Measurements from ENCODE around the gene PLA2G4E.

PLA2G4E gene

DNA sequence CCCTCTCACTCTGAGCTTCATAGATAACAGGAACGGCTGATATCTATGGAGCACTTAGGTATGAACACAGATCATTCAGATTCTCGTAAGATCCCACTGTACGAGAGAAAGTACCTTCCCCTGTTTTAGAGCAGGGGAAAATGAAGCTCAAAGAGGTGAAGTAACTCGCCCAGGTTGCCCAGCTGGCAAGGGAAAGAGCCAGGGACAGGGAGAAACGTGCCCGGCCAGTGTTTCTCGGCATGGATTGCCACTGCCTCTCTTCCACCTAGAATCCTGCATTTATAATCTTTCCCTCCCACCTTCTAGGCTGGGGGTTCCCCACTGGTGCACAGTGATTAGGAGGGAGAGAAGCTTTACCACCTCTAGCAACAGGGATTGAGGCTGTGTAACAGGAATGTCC lies 87.5 kb downstream of the PLA2G4E start:
- ATAC-seq, result no peak

DNA sequence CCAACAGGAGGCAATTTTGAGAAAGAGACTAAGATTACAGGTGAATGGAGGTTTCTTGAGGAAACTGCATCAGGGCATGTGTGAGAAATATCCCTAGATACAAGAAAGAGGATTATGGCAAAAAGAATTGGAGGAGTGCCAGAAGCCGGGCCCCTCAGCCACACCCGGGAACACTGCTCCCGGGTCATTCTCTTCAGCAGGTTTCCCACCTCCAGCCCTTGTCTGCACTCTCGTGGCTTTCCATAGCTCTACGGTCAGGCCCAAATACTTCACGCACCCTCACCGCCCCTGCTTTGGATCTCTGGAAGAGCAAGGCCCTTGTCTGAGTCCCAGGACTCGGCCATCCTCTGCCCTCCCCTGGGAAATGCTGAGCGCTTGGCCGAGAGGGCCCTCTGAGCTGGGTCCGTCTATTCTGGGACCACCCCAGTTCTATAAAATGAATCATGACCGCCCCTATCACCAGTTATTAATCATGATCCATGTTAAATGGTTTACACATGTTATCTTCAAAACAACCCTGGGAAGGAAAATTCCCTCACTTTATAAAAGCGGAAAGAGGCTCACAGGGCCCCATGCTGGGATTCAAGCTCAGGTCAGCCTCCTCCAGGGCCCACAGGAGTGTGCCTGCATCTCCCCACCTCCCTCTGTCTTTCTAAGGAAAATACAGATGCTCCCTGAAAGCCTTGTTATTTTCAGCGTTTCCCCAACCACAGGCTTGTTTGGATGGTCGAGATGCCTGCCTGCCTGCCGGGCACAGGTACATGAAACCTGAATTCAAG lies 88.1 kb downstream of the PLA2G4E start:
- TF ChIP-seq ZFP30 (CRISPR knock-in tag; IDR thresholded peaks at IDR 0.05) (no peak), ZNF565 (CRISPR knock-in tag; conservative IDR thresholded peaks at IDR 0.05; ENCODE audit: low read depth) (no peak), TCF4 (CRISPR knock-in tag; IDR thresholded peaks at IDR 0.05; ENCODE audit: borderline replicate concordance) (no peak), BACH2 (CRISPR knock-in tag; IDR thresholded peaks at IDR 0.05; ENCODE audit: borderline replicate concordance) (no peak), ZNF70 (CRISPR knock-in tag; IDR thresholded peaks at IDR 0.05) (no peak), ZFP3 (CRISPR knock-in tag; IDR thresholded peaks at IDR 0.05) (no peak), TOX (CRISPR knock-in tag; IDR thresholded peaks at IDR 0.05; ENCODE audit: borderline replicate concordance) (no peak), CSDC2 (CRISPR knock-in tag; IDR thresholded peaks at IDR 0.05) (no peak), ISL1 (CRISPR knock-in tag; IDR thresholded peaks at IDR 0.05) (no peak), ZC3H10 (CRISPR knock-in tag; IDR thresholded peaks at IDR 0.05) (no peak)
- TF ChIP-seq, protein P1, sequence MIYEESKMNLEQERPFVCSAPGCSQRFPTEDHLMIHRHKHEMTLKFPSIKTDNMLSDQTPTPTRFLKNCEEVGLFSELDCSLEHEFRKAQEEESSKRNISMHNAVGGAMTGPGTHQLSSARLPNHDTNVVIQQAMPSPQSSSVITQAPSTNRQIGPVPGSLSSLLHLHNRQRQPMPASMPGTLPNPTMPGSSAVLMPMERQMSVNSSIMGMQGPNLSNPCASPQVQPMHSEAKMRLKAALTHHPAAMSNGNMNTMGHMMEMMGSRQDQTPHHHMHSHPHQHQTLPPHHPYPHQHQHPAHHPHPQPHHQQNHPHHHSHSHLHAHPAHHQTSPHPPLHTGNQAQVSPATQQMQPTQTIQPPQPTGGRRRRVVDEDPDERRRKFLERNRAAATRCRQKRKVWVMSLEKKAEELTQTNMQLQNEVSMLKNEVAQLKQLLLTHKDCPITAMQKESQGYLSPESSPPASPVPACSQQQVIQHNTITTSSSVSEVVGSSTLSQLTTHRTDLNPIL (CRISPR knock-in tag; IDR thresholded peaks at IDR 0.05; ENCODE audit: low read depth), result no peak
- TF ChIP-seq, protein P2, sequence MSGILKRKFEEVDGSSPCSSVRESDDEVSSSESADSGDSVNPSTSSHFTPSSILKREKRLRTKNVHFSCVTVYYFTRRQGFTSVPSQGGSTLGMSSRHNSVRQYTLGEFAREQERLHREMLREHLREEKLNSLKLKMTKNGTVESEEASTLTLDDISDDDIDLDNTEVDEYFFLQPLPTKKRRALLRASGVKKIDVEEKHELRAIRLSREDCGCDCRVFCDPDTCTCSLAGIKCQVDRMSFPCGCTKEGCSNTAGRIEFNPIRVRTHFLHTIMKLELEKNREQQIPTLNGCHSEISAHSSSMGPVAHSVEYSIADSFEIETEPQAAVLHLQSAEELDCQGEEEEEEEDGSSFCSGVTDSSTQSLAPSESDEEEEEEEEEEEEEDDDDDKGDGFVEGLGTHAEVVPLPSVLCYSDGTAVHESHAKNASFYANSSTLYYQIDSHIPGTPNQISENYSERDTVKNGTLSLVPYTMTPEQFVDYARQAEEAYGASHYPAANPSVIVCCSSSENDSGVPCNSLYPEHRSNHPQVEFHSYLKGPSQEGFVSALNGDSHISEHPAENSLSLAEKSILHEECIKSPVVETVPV (CRISPR knock-in tag; IDR thresholded peaks at IDR 0.05), result no peak

More for the DNA sequence above, 87.5 kb downstream of the PLA2G4E start:
- TF ChIP-seq OSR1 (CRISPR knock-in tag; IDR thresholded peaks at IDR 0.05) (no peak), ZC3H10 (CRISPR knock-in tag; IDR thresholded peaks at IDR 0.05) (no peak), ISL1 (CRISPR knock-in tag; IDR thresholded peaks at IDR 0.05) (no peak), SNAI2 (CRISPR knock-in tag; IDR thresholded peaks at IDR 0.05) (no peak), RARB (CRISPR knock-in tag; IDR thresholded peaks at IDR 0.05) (no peak), ZNF565 (CRISPR knock-in tag; conservative IDR thresholded peaks at IDR 0.05; ENCODE audit: low read depth) (no peak), TCF4 (CRISPR knock-in tag; IDR thresholded peaks at IDR 0.05; ENCODE audit: borderline replicate concordance) (no peak), ESRRG (CRISPR knock-in tag; IDR thresholded peaks at IDR 0.05) (no peak), CSDC2 (CRISPR knock-in tag; IDR thresholded peaks at IDR 0.05) (no peak), ZFP30 (CRISPR knock-in tag; IDR thresholded peaks at IDR 0.05) (no peak)
- TF ChIP-seq, protein P1 (CRISPR knock-in tag; IDR thresholded peaks at IDR 0.05; ENCODE audit: low read depth), result no peak
- TF ChIP-seq, protein P3, sequence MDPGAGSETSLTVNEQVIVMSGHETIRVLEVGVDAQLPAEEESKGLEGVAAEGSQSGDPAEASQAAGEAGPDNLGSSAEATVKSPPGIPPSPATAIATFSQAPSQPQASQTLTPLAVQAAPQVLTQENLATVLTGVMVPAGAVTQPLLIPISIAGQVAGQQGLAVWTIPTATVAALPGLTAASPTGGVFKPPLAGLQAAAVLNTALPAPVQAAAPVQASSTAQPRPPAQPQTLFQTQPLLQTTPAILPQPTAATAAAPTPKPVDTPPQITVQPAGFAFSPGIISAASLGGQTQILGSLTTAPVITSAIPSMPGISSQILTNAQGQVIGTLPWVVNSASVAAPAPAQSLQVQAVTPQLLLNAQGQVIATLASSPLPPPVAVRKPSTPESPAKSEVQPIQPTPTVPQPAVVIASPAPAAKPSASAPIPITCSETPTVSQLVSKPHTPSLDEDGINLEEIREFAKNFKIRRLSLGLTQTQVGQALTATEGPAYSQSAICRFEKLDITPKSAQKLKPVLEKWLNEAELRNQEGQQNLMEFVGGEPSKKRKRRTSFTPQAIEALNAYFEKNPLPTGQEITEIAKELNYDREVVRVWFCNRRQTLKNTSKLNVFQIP (CRISPR knock-in tag; IDR thresholded peaks at IDR 0.05; ENCODE audit: borderline replicate concordance, low read depth), result no peak
- TF ChIP-seq, protein P4, sequence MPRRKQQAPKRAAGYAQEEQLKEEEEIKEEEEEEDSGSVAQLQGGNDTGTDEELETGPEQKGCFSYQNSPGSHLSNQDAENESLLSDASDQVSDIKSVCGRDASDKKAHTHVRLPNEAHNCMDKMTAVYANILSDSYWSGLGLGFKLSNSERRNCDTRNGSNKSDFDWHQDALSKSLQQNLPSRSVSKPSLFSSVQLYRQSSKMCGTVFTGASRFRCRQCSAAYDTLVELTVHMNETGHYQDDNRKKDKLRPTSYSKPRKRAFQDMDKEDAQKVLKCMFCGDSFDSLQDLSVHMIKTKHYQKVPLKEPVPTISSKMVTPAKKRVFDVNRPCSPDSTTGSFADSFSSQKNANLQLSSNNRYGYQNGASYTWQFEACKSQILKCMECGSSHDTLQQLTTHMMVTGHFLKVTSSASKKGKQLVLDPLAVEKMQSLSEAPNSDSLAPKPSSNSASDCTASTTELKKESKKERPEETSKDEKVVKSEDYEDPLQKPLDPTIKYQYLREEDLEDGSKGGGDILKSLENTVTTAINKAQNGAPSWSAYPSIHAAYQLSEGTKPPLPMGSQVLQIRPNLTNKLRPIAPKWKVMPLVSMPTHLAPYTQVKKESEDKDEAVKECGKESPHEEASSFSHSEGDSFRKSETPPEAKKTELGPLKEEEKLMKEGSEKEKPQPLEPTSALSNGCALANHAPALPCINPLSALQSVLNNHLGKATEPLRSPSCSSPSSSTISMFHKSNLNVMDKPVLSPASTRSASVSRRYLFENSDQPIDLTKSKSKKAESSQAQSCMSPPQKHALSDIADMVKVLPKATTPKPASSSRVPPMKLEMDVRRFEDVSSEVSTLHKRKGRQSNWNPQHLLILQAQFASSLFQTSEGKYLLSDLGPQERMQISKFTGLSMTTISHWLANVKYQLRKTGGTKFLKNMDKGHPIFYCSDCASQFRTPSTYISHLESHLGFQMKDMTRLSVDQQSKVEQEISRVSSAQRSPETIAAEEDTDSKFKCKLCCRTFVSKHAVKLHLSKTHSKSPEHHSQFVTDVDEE (CRISPR knock-in tag; IDR thresholded peaks at IDR 0.05), result no peak
- TF ChIP-seq, protein P2 (CRISPR knock-in tag; IDR thresholded peaks at IDR 0.05), result no peak

DNA sequence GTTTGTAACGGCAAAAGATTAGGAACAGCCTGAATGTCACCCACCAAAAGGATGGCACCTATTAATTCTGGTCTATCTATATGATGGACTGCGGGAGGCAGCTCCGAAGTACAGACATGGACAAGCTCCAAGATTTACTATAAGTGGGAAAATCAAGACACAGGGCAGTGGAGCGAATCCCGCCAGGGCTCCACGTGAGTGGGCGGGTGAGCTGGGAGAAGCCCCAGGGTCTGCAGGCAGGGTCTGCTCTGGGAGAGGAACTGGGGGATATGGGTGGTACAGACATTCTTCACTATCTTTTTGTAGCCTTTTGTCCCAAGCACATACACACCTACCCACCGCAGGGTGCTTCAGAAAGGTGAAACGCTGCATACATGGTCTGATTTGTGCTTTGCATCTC lies 88.7 kb downstream of the PLA2G4E start:
- ATAC-seq, result no peak
- no peak for TF ChIP-seq ZC3H10 (CRISPR knock-in tag; IDR thresholded peaks at IDR 0.05)
- TF ChIP-seq, protein P1 (CRISPR knock-in tag; IDR thresholded peaks at IDR 0.05; ENCODE audit: low read depth), result no peak
- TF ChIP-seq, protein P2 (CRISPR knock-in tag; IDR thresholded peaks at IDR 0.05), result no peak
- TF ChIP-seq TOX (CRISPR knock-in tag; IDR thresholded peaks at IDR 0.05; ENCODE audit: borderline replicate concordance), result no peak
- TF ChIP-seq, protein P5, sequence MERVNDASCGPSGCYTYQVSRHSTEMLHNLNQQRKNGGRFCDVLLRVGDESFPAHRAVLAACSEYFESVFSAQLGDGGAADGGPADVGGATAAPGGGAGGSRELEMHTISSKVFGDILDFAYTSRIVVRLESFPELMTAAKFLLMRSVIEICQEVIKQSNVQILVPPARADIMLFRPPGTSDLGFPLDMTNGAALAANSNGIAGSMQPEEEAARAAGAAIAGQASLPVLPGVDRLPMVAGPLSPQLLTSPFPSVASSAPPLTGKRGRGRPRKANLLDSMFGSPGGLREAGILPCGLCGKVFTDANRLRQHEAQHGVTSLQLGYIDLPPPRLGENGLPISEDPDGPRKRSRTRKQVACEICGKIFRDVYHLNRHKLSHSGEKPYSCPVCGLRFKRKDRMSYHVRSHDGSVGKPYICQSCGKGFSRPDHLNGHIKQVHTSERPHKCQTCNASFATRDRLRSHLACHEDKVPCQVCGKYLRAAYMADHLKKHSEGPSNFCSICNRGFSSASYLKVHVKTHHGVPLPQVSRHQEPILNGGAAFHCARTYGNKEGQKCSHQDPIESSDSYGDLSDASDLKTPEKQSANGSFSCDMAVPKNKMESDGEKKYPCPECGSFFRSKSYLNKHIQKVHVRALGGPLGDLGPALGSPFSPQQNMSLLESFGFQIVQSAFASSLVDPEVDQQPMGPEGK (CRISPR knock-in tag; IDR thresholded peaks at IDR 0.05; ENCODE audit: borderline replicate concordance), result no peak
- no peak for TF ChIP-seq ARNTL (CRISPR knock-in tag; IDR thresholded peaks at IDR 0.05; ENCODE audit: borderline replicate concordance, low read depth)
- no peak for TF ChIP-seq RARB (CRISPR knock-in tag; IDR thresholded peaks at IDR 0.05)
- no peak for TF ChIP-seq CSDC2 (CRISPR knock-in tag; IDR thresholded peaks at IDR 0.05)

More for the DNA sequence above, 88.1 kb downstream of the PLA2G4E start:
- ATAC-seq, result no peak
